GF-D8 (cell line): Measurements from ENCODE around the gene MAST3.

Experiments
- DNase-seq: peaks from one replicate; lab custom pipeline; 2025; lab: John Stamatoyannopoulos, UW

MAST3 gene

GRCh38 chr19:18159810-18160209 lies 62.2 kb downstream of the MAST3 start:
- no peak for DNase-seq

GRCh38 chr19:18160493-18160970 lies 63.0 kb downstream of the MAST3 start:
- DNase-seq = no peak

DNA sequence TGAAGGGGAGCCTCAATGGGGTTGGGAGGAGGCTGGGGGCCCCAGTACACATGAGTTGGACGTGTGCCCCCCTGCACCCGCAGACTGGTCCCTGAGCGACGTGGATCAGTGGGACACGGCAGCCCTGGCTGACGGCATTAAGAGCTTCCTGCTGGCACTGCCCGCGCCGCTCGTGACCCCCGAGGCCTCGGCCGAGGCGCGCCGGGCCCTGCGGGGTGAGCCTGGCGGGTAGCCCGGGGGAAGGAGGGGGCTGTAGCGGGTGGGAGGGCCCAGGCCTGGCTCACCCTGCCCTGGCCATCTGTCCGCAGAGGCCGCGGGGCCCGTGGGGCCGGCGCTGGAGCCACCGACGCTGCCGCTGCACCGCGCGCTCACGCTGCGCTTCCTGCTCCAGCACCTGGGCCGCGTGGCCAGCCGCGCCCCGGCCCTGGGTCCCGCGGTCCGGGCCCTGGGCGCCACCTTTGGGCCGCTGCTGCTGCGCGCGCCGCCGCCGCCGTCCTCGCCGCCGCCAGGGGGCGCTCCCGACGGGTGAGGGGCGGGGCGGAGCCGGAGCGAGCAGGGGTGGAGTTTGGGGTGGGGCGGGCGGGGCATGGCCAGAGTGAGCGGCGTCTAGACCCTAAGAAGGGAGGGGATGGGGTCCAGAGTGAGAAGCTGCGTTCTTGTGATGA lies 63.5 kb downstream of the MAST3 start:
- DNase-seq = peak; percentile 20

DNA sequence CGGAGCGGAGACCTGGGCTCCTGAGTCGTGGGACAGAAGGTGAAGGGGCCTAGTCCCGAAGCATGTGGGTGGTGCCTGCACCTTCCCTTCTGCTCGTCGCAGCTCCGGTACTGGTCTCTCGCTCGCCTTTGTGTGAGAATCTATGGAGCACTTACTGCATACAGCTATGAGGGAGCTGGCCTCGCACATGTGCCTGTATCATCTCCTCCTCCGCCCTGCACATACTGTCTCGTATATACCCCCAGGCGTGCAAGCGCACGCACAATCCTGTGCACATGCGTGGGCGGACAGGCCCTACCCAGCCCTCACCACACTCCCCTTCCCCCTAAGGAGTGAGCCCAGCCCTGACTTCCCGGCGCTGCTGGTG lies 64.0 kb downstream of the MAST3 start:
- DNase-seq = no peak

- no peak for DNase-seq
Measured at GRCh38 chr19:18164072-18164471, 66.5 kb downstream of the MAST3 start.

- DNase-seq = no peak
Measured at GRCh38 chr19:18165794-18166544, 68.4 kb downstream of the MAST3 start.

- DNase-seq = no peak
Measured at GRCh38 chr19:18167011-18167410, 69.4 kb downstream of the MAST3 start.

- no peak for DNase-seq
Measured at GRCh38 chr19:18167975-18168645, 70.5 kb downstream of the MAST3 start.

DNA sequence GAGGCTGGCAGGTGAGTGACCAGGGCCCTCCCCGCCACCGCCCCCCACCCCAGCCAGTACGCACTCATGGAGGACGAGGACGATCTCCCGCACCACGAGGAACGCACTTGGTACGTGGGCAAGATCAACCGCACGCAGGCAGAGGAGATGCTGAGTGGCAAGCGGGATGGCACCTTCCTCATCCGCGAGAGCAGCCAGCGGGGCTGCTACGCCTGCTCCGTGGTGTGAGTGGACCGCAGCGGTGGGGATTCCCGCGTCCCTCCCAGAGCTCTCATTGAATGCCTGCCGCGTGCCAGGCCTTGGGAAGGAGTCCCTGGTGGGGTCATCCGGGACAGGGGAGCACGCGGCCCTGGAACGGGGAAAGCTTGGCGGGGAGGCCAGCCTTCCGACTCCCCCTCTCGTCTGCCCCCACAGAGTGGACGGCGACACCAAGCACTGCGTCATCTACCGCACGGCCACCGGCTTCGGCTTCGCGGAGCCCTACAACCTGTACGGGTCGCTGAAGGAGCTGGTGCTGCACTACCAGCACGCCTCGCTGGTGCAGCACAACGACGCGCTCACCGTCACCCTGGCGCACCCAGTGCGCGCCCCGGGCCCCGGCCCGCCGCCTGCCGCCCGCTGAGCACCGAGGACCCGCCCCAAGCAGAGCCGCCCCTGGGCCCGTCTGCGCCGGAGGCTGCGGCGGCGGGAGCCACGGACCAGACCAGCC lies 71.2 kb downstream of the MAST3 start:
- DNase-seq = no peak

DNA sequence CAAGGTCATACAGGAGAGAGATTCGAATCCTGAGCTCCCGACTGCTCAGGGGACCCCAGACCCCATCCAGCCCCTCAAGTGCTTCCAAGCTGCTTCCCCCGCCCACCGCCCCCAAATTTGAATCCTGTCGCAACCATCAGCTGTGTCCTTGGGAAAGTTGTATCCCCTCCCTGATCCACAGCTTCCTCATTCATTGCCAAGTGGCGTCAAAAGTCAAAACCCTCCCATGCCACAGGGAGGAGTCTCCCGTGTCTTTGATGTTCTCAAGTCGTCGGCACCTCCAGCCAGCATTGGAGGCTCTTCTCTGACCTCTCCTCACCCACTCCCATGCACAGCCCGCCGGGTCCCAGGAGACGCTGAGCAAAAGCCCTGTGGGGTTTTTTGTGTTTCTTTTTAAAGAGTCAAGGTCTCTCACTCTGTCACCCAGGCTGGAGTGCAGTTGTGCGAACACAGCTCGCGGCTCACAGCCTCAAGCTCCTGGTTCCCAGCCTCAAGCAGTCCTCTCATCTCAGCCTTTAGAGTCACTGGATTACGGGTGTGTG lies 73.2 kb downstream of the MAST3 start:
- no peak for DNase-seq

DNA sequence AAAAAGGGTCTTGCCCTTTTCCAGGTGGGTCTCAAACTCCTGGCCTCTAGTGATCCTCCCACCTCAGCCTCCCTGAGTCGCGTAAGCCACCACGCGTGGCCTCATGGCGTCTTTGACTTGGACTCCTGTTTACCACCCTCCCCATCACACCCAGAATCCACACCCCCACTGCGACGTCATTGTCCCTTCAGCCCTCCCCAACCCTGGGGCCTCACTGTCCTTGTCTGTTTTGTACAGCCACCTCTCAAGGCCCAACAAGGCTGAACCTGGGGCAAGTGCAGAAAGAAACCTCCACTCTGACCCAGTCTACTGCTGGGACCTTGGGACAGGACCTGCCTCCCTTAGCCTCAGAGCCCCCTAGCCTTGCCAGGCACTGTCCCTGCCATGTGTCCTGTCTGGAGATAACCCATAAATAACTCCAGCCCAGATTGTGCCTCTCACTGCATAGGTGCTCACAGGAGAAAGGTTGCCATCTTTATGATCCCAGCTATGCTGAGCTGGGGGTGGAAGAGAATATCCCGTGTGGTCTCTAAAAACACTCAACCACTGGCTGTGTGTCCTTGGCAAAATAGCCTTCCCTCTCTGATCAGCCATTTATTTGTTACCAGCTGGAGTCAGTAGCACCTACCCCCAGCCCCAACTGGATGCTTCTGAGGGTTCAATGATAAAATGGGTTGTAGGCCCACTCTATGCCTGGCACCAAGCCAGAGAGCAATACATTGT lies 74.2 kb downstream of the MAST3 start:
- no peak for DNase-seq

DNA sequence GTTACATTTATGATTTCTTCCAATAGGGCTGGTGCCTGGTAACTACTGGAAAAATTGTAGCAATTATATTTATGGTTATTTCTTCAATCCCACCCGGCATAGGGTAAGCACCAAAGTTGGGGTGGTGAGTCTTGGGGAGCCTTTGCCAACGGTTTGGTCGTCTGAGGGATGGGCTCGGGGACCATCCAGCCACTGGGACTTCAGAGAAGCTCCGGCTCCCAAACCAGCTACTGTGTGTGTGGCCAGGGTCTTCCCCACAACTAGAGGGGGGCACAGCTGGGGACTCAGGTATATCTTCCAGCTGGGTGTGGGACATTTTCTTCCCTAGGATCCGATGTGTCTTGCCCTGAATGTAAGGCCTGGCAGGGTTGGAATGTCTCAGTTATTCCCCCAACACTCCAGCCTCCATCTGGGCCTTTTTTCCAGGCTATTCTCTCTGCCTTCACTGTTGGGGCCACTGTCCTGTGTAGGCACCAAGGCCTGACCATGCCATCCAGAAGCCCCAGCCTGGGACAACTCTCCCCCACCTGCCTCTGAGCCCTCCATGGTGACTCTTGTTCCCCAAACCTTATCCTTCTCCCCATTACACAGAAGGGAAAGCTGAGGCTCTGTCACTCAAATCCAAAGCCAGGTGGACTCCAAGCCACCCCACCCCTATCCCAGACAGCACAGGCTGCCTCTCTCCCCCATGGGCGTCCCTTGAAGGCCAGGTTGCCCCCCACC lies 74.9 kb downstream of the MAST3 start:
- DNase-seq = no peak

GRCh38 chr19:18173054-18173571 lies 75.5 kb downstream of the MAST3 start:
- DNase-seq = peak; percentile 35

DNA sequence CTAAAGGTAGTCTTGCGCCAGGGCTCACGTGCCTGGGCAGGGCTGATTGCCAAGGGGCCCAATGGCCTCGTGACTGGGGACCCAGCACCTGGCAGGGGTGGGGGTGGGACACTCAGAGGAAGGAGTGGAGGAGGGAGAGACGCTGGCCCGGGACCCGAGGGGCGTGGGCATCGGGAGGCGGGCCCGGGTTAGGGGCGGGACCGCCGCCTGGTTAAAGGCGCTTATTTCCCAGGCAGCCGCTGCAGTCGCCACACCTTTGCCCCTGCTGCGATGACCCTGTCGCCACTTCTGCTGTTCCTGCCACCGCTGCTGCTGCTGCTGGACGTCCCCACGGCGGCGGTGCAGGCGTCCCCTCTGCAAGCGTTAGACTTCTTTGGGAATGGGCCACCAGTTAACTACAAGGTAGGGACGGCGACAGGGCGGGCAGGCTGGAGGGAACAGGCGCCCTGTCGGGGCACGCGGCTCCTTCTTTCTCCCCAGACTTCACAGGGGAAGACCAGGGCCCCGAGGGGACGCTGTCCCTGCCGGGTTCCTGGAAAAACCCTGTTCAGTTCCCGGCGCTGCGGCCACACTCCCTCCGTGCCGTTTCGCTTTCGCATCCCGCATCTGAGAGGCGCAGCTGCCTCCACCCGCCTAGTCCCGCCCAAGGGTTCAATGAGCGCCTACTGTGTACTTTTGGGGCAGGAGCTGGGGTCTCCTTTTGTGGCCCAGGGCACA lies 76.2 kb downstream of the MAST3 start, which contains the start of gene IFI30:
TSS of gene IFI30 (plus strand) at position 242 of the 717 bp plus-strand sequence. CDS start at position 271, 29 bp downstream.
- DNase-seq = peak; percentile 83

DNA sequence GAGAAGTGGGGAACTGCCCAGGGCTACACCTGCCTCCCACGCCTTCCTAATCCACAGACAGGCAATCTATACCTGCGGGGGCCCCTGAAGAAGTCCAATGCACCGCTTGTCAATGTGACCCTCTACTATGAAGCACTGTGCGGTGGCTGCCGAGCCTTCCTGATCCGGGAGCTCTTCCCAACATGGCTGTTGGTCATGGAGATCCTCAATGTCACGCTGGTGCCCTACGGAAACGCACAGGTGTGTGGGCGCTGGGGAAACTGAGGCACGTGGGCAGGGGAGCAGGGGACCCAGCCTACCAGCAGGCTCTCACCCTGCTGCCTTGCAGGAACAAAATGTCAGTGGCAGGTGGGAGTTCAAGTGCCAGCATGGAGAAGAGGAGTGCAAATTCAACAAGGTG lies 77.4 kb downstream of the MAST3 start:
- no peak for DNase-seq

DNA sequence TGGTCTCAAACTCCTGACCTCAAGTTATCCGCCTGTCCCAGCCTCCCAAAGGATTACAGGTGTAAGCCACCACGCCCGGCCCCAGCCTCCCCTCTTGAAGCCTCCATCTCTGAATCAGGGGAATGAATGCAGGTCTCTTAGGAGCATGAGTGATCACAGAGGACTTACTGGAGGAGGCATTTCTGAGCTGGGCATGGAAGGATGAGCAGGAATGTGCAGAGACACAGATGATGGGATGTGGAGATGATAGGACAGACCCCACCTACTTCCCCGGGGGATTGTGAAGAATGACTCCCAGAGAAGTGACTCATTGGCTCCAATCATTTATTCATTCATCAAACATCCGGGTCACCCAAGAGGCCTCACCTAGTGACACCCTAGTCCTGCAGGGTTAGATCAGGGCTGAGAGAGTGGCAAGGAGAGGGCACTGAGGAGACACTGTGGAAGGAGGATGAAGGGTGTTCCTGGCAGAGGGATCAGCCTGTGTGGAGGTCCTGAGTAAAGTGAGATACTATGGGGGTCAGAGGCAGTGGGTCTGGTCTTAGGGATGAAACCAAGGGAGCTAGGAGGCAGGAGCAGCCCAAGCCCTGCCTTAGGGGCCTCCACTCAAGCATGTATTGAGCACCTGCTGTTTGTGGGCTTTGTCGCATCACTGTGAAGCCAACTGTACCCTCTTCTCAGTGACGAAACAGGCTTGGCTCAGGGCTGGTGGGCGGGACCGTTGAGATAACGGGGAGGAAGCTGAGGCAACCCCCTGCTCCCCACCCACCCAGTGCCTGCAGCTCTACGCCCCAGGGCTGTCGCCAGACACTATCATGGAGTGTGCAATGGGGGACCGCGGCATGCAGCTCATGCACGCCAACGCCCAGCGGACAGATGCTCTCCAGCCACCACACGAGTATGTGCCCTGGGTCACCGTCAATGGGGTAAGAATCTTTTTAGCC lies 79.1 kb downstream of the MAST3 start:
- DNase-seq = no peak

DNA sequence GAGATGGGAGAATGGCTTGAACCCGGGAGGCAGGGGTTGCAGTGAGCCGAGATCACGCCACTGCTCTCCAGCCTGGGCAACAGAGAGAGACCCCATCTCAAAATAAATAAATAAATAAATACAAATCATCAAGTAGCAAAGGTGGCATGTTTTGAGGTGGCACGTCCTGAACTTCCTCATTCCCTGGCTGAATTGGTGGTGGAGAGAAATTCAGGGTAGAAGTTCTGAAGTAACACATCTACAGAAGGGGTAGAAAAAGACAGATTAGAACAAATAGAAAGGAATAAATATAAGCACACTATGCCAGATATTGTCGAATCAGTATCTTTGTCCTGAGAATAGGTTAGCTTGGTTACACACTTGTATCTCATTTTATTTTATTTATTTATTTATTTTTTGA lies 82.4 kb downstream of the MAST3 start:
- peak; percentile 16 for DNase-seq

GRCh38 chr19:18183529-18183928 lies 86.0 kb downstream of the MAST3 start:
- no peak for DNase-seq

DNA sequence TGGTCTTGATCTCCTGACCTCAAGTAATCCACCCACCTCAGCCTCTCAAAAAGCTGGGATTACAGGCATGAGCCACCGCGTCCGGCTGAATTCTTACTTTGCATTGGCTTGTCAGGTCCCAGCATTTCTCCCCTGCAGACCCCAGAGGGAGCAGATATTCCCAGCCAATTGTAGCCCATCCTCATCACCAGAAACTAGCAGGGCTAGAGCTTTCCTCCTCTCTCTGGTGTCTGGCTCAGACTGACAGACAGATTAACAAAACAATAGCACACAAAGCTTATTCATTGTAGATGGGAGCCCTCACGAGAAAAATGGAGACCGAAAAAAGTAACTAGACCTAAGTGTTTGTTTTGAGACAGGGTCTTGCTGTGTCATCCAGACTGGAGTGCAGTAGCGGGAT lies 88.0 kb downstream of the MAST3 start:
- no peak for DNase-seq
